CD4-positive, alpha-beta T cell treated with Interleukin-17A for 1 hour (primary cell): ENCODE data around the gene GUCA1A.
"Not testable (repeated sequence)": the region's sequence is repeated elsewhere in the genome, so short reads cannot be mapped to it uniquely, and the experiment has no call there.

Experiments used
- DNase-seq: peaks from one replicate; pipeline ENCODE4 v3.0.0-alpha.2; 2020

The GUCA1A gene

DNA sequence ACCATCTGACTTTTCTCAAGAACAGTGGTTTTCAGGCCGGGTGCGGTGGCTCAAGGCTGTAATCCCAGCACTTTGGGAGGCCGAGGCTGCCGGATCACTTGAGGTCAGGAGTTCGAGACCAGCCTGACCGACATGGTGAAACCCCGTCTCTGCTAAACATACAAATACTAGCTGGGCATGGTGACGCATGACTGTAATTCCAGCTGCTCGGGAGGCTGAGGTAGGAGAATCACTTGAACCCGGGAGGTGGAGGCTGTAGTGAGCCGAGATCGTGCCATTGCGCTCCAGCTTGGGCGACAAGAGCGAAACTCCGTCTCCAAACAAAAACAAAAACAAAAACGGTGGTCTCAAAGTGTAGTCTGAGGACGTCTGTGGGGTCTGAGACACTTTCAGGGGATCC, 43.3 kb downstream of the GUCA1A start:
- DNase-seq, result not testable (repeated sequence)

- no peak for DNase-seq
Measured at GRCh38 chr6:42217157-42217518, 44.0 kb downstream of the GUCA1A start.

DNA sequence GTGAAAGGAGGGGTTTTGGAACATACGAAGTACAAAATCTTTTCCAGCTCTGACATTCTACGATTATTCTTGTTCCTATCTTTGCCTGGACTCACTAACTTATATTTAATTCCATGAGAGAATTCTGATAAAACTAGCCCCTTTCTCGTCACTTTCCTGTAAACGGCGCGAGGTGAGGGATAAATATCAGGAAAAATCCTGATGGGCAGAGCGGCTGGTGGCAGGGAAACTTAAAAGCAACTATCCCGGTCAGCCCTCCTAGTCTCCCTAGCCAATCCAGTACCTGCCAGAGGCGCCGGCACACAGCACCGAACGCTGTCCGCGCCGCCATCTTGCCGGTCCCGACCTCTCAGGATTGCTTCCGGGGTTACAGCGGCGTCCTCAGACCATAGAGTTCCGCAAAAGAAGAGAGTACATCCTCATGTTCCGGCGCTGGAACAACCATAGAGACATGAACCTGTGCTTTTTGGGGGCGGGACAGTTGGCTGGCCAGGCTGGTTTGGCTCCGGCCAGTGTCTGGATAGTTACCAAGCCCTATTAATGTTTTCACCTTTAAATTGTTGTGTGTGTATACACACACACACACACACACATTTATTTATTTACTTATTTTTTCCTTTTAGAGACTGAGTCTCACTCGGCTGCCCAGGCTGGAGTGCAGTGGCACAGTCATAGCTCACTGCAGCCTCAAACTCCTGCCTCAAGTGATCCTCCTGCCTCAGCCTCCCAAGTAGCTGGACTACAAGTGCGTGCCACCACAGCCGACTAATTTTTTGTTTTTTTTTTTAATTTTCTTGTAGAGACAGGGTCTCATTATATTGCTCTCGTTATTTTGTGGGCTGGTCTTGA, 44.6 kb downstream of the GUCA1A start, which contains the start of gene MRPS10:
Gene MRPS10 (minus strand): TSS at position 343 of the 849 bp plus-strand sequence. CDS start 12 bp downstream, at position 331.
- DNase-seq, result peak; percentile 94

- no peak for DNase-seq
Measured at GRCh38 chr6:42220807-42221206, 47.6 kb downstream of the GUCA1A start.

DNA sequence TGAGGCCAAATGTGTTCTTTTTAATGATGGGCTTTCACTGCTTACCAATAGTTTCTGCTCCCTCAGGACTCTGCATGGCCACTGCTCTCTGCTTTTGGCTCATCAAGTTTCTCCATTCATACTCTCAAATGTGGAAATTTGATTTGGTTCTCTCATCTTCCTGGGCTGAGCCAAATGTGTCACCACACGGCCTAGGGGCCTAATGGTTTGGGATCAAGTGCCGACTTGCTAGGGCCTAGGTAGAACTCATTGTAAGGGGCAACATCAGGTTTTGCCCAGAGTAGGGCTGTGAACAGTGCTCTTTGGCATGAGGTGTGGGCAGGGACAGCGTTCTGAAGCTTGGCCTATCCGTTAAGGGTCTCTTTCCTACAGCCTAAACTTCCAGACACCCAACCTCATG, 48.4 kb downstream of the GUCA1A start:
- no peak for DNase-seq

- DNase-seq, result no peak
Measured at GRCh38 chr6:42222448-42222847, 49.3 kb downstream of the GUCA1A start.

- no peak for DNase-seq
Measured at GRCh38 chr6:42224222-42225028, 51.3 kb downstream of the GUCA1A start.

GRCh38 chr6:42225029-42225339, 51.8 kb downstream of the GUCA1A start:
- DNase-seq, result no peak

- DNase-seq, result no peak
Measured at GRCh38 chr6:42225419-42225818, 52.3 kb downstream of the GUCA1A start.

DNA sequence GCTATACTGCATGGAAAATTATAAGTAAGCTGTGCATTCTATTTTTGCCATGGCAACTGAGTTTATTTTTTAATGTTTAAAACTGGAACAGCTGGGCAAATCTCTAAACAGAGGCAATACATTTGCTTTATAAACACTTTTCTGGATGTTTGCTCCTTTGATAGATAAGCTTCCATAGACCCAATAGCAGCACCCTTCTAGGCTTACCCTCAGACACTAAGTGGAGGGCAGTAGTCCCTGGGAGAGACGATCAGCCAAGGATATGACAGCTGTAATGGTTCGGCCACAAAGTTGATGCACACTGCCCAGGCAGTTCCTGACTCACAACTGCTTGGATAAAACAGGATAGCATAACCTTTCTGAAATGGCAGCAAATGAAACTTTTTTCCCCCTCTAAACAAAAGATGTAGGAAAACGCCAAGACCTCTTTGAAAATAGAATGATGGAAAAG, 53.0 kb downstream of the GUCA1A start:
- no peak for DNase-seq

- no peak for DNase-seq
Measured at GRCh38 chr6:42226645-42227143, 53.5 kb downstream of the GUCA1A start.

DNA sequence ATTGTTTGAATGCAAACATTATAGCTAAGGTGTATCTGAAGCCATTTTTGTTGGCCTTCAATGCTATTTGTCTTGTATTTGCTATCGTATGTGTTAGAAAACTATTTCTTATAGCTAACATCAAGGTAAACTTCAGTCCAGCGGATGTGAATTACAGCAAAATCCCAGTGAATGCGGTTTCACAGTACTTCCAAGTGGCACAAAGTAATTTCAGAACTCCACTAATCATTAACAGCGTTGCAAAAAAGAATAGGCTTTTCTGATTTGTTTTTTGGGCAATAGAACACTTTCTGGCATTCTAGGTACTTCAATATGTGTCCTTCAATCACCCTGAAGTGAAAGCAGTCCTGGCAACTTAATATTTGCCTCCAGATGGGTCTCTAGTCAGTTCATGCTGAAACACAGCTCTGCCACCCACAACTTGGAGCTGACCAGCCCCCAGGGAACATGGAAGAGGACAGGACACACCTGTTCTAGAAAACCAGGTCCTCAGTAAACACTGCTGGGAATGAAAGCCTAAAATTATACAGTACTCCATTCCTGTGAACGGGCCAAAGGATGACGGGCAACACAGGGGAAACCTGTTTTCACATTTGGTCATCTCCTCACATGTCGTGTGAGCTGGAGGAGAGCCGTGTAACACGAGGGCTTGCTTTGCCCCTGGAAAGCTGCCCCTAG, 54.1 kb downstream of the GUCA1A start:
- DNase-seq, result no peak

- no peak for DNase-seq
Measured at GRCh38 chr6:42228305-42228704, 55.1 kb downstream of the GUCA1A start.
